Measurements from ENCODE around the gene PCDHGB2.
A peak's percentile ranks its signal among the peaks of the same experiment; 100 is the strongest.
"Not testable (repeated sequence)": the region's sequence is repeated elsewhere in the genome, so short reads cannot be mapped to it uniquely, and the experiment has no call there.

Gene PCDHGB2

DNA sequence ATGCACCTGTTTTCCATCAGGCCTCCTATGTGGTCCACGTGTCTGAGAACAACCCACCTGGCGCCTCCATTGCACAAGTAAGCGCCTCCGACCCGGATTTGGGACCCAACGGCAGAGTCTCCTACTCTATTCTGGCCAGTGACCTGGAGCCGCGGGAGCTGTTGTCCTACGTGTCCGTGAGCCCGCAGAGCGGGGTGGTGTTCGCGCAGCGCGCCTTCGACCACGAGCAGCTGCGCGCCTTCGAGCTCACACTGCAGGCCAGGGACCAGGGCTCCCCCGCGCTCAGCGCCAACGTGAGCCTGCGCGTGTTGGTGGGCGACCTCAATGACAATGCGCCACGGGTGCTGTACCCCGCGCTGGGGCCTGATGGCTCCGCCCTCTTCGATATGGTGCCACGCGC, 8.2 kb upstream of the PCDHGB2 start:
- no peak for DNase-seq

GRCh38 chr5:141354900-141355469, 4.8 kb upstream of the PCDHGB2 start, which contains the start of gene PCDHGA4:
Gene PCDHGA4 (plus strand): TSS chr5:141355021. CDS start chr5:141355108, 87 bp downstream.
- DNase-seq: no peak

- DNase-seq: no peak
These were observed 4.2 kb upstream of the PCDHGB2 start for GRCh38 chr5:141355641-141356040.

DNA sequence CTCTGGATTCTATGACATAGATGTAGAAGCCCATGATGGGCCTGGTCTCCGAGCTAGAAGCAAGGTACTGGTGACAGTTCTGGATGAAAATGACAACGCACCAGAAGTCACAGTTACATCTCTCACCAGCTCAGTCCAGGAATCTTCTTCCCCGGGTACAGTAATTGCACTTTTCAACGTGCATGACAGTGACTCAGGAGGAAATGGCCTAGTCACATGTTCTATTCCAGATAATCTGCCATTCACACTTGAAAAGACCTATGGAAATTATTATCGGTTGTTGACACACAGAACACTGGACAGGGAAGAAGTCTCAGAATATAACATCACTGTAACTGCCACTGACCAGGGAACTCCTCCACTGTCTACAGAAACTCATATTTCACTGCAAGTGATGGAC, 3.7 kb upstream of the PCDHGB2 start:
- DNase-seq: no peak

- no peak for DNase-seq
These were observed 2.8 kb upstream of the PCDHGB2 start for GRCh38 chr5:141356950-141357349.

DNA sequence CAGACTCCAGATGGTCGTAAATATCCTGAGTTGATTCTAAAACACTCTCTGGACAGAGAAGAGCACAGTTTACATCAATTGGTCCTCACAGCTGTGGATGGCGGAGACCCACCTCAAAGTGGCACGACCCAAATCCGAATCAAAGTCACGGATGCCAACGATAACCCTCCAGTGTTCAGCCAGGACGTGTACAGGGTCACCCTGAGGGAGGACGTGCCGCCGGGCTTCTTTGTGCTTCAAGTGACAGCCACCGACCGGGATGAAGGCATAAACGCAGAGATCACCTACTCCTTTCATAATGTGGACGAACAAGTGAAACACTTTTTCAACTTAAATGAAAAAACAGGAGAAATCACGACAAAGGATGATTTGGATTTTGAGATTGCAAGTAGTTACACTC, 891 bp downstream of the PCDHGB2 start:
- no peak for DNase-seq

DNA sequence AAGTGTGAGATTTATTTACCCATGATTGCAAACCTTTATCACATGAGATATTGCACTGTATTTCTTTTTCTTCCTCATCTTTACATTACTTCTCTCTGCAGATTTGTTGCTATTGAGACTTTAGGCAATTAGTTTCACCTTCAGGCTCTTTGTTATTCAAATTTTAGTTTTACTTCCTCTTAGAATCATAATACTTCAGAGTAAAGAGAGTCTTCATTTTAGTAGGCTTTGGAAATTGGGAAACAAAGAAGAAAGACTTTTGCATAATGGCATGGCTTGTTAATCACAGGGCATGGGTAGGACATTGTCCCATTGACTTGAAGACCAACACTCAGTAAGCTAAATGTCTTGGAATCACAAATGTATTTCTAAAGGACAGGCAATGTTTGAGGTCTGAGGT, 2.9 kb downstream of the PCDHGB2 start:
- DNase-seq: no peak

GRCh38 chr5:141363952-141364660, 4.3 kb downstream of the PCDHGB2 start, which contains the start of gene PCDHGA5:
Gene PCDHGA5 (plus strand): TSS chr5:141364162. CDS start chr5:141364331, 169 bp downstream.
- DNase-seq: no peak

GRCh38 chr5:141366016-141366896, 6.5 kb downstream of the PCDHGB2 start:
- no peak for DNase-seq

GRCh38 chr5:141369994-141370848, 10.4 kb downstream of the PCDHGB2 start, which contains the start of gene PCDHGB3:
Gene PCDHGB3 (plus strand): TSS chr5:141370242. CDS start chr5:141370395, 153 bp downstream.
- peak; percentile 67 for DNase-seq

- no peak for DNase-seq
These were observed 12.0 kb downstream of the PCDHGB2 start for GRCh38 chr5:141371572-141372475.

DNA sequence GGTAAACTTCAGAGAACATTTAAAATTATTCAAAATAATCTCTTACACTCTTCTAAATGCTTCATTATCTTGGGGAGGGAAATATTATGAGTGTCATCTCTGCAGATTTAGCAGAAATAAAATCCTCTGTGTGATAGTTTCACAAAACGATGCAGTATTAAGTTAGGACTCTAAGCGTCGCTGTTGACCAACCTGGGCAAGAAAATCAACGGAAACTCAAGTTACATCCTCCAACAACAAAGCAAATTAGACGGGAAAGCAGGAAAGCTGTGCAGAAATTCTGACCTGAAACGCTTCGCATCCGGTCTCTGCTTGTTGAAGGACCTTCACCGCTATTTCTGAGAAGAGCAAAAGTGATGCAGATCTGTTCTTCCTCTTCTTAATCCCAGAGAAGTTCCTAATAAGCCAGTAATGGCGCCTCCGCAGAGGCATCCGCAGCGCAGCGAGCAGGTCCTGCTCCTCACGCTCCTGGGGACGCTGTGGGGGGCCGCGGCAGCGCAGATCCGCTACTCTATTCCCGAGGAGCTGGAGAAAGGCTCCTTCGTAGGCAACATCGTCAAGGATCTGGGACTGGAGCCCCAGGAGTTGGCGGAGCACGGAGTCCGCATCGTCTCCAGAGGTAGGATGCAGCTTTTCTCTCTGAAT, 14.0 kb downstream of the PCDHGB2 start, which contains the start of gene PCDHGA6:
Gene PCDHGA6 (plus strand): TSS at position 219 of the 645 bp plus-strand sequence. CDS start 193 bp downstream, at position 412.
- no peak for DNase-seq

DNA sequence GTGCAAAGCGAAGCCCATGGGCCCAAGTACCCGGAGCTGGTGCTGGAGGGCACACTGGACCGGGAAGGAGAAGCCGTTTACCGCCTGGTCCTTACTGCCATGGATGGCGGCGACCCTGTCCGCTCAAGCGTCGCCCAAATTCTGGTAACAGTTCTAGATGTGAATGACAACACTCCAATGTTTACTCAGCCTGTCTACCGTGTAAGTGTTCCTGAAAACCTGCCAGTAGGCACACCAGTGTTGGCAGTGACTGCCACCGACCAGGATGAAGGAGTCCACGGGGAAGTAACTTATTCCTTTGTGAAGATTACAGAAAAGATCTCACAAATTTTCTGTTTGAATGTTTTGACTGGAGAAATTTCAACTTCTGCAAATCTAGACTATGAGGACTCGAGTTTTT, 14.8 kb downstream of the PCDHGB2 start:
- DNase-seq: no peak

DNA sequence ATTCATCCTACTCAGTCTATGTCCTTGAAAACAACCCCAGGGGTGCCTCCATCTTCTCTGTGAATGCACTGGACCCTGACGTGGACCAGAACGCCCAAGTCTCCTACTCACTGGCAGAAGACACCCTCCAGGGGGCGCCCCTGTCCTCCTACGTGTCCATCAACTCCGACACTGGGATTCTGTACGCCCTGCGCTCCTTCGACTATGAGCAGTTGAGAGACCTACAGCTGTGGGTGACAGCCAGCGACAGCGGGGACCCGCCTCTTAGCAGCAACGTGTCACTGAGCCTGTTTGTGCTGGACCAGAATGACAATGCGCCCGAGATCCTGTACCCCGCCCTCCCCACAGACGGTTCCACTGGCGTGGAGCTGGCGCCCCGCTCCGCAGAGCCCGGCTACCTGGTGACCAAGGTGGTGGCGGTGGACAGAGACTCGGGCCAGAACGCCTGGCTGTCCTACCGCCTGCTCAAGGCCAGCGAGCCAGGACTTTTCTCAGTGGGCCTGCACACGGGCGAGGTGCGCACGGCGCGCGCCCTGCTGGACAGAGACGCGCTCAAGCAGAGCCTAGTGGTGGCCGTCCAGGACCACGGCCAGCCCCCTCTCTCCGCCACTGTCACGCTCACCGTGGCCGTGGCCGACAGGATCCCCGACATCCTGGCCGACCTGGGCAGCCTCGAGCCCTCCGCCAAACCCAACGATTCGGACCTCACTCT, 15.8 kb downstream of the PCDHGB2 start:
- DNase-seq: not testable (repeated sequence)

GRCh38 chr5:141382469-141383294, 22.9 kb downstream of the PCDHGB2 start, which contains the start of gene PCDHGA7:
Gene PCDHGA7 (plus strand): TSS chr5:141382742. CDS start chr5:141382900, 158 bp downstream.
- DNase-seq: peak; percentile 23

DNA sequence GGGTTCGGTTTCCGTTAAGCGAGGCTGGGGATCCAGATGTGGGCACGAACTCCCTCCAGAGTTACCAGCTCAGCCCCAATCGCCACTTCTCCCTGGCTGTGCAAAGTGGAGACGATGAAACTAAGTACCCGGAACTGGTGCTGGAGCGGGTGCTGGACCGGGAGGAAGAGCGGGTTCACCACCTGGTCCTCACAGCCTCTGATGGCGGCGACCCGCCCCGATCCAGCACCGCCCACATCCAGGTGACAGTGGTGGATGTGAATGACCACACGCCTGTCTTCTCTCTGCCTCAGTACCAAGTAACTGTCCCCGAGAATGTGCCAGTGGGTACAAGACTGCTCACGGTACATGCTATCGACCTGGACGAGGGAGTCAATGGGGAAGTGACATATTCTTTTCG, 23.6 kb downstream of the PCDHGB2 start:
- no peak for DNase-seq

DNA sequence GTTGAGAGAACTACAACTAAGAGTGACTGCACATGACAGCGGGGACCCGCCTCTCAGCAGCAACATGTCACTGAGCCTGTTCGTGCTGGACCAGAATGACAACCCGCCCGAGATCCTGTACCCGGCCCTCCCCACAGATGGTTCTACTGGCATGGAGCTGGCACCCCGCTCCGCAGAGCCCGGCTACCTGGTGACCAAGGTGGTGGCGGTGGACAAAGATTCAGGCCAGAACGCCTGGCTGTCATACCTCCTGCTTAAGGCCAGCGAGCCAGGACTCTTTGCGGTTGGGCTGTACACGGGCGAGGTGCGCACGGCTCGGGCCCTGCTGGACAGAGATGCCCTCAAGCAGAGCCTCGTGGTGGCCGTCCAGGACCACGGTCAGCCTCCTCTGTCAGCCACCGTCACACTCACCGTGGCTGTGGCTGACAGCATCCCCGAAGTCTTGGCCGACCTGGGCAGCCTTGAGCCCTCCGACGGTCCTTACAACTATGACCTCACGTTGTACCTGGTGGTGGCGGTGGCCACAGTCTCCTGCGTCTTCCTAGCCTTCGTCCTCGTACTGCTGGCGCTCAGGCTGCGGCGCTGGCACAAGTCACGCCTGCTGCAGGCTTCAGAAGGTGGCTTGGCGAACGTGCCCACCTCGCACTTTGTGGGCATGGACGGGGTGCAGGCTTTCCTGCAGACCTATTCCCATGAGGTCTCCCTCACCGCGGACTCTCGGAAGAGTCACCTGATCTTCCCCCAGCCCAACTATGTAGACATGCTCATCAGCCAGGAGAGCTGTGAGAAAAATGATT, 24.9 kb downstream of the PCDHGB2 start:
- no peak for DNase-seq
